ENCODE results near the gene MTCP1. TPM values are rescaled to one million over a fixed set of nuclear protein-coding genes. Genes with fewer than 3 reads are reported as not detected.

MTCP1 gene
- total RNA-seq, 1 experiment from 2014 or later: 21.0 TPM

DNA sequence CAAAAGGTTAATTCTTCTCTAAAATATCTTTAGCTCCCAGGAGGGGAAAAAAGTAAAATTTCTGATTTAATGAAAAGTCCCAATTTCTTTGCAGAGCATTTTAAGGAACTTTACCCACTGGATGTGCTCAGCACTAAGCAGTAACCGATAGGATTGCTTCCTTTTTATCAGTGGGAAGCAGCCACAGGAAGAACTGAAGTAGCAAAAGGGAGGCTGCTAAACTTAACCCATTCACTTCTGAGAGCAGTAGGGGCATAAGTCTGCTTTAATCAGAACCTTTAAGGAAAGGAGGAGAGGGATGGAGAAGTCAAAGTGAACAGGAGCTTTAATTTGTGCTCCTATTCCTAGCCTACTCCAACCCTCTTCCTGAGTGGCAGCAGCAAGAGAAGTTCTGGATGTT lies 48.4 kb downstream of the MTCP1 start, which contains the start of gene F8:
F8 (minus strand) TSS at position 139 of the 400 bp plus-strand sequence. CDS start 171 bp downstream, outside the sequence.
- Histone ChIP-seq H3K27ac (ENCODE audit: low read depth, low read length, poor library complexity, severe bottlenecking) (no peak within 1 kb of the TSS), H3K36me3 (ENCODE audit: insufficient read depth, low read length, poor library complexity, severe bottlenecking) (no peaks in the 10 kb centered on the region), H3K27me3 (replicated peaks; ENCODE audit: insufficient read depth, low read depth, low read length, poor library complexity) (no peaks in the 10 kb centered on the region), H3K9me3 (ENCODE audit: low read depth, low read length, poor library complexity, severe bottlenecking) (no peaks in the 10 kb centered on the region), H3K4me3 (ENCODE audit: low read depth, low read length, poor library complexity, severe bottlenecking) (no peak within 1 kb of the TSS), H3K4me1 (ENCODE audit: insufficient read depth, low read length, poor library complexity, severe bottlenecking) (no peaks in the 10 kb centered on the region)
- ChIA-PET POLR2A (ENCODE audit: low non-redundant PET) (no interaction called here), CTCF (no interaction called here)
- no peak for DNase-seq (ENCODE audit: low spot score)
- BruUV-seq (replicated peaks): no TSS peak
- intact Hi-C loops (cut with micrococcal nuclease; ENCODE audit: unreplicated experiment): no loop called here
- no peak for TF ChIP-seq EZH2 (IDR thresholded peaks at IDR 0.05; ENCODE audit: borderline replicate concordance, low read depth, low read length, poor library complexity, severe bottlenecking)
- TF ChIP-seq CTCF (conservative IDR thresholded peaks at IDR 0.05; ENCODE audit: low read depth, low read length): no peak

GRCh38 chrX:155020591-155020990 lies 50.3 kb downstream of the MTCP1 start:
- H3K27me3 ChIP-seq (replicated peaks; ENCODE audit: insufficient read depth, low read depth, low read length, poor library complexity): no peaks in the 10 kb centered on the region
- H3K27ac ChIP-seq (ENCODE audit: low read depth, low read length, poor library complexity, severe bottlenecking): no peak overlapping the region
- TF ChIP-seq EZH2 (IDR thresholded peaks at IDR 0.05; ENCODE audit: borderline replicate concordance, low read depth, low read length, poor library complexity, severe bottlenecking) (no peak), CTCF (conservative IDR thresholded peaks at IDR 0.05; ENCODE audit: low read depth, low read length) (no peak)
- CTCF ChIA-PET: no interaction called here
- H3K36me3 ChIP-seq (ENCODE audit: insufficient read depth, low read length, poor library complexity, severe bottlenecking): no peaks in the 10 kb centered on the region
- POLR2A ChIA-PET (ENCODE audit: low non-redundant PET): no interaction called here
- intact Hi-C loops (cut with micrococcal nuclease; ENCODE audit: unreplicated experiment): no loop called here
- H3K4me1 ChIP-seq (ENCODE audit: insufficient read depth, low read length, poor library complexity, severe bottlenecking): no peaks in the 10 kb centered on the region
- no peaks in the 10 kb centered on the region for H3K9me3 ChIP-seq (ENCODE audit: low read depth, low read length, poor library complexity, severe bottlenecking)
- no peak overlapping the region for H3K4me3 ChIP-seq (ENCODE audit: low read depth, low read length, poor library complexity, severe bottlenecking)
- BruUV-seq (replicated peaks): no TSS peak
- no peak for DNase-seq (ENCODE audit: low spot score)

Other genes with a start within 250 kb of the MTCP1 start
- gene SMIM9, start 236.5 kb downstream of the MTCP1 start, total RNA-seq (2021): not detected in 2 replicates
- gene F8A1, start 184.8 kb downstream of the MTCP1 start, total RNA-seq (2021): 25.0 and 25.2 TPM in 2 replicates
- 1.1 and 1.9 TPM in 2 replicates for gene F8, start 48.4 kb downstream of the MTCP1 start, total RNA-seq (2021)
- 78.1 and 84.6 TPM in 2 replicates for gene FUNDC2, start 44.3 kb downstream of the MTCP1 start, total RNA-seq (2021)
- 5.9 and 6.4 TPM in 2 replicates for gene CMC4, start within 50 bp of the MTCP1 start, total RNA-seq (2021)
- gene BRCC3, start 372 bp upstream of the MTCP1 start, total RNA-seq (2021): 25.7 TPM in 2 replicates
- 100 and 119 TPM in 2 replicates for gene VBP1, start 145.3 kb upstream of the MTCP1 start, total RNA-seq (2021)
- gene RAB39B, start 193.4 kb upstream of the MTCP1 start, total RNA-seq (2021): 0.43 and 0.81 TPM in 2 replicates